GM04503 (cell line): ENCODE measurements around the gene ABHD12B.

Source experiments
- DNase-seq: peaks from one replicate; pipeline ENCODE4 v3.0.0-alpha.2; 2012; ENCODE audit warnings: low read depth

The ABHD12B gene, protein sequence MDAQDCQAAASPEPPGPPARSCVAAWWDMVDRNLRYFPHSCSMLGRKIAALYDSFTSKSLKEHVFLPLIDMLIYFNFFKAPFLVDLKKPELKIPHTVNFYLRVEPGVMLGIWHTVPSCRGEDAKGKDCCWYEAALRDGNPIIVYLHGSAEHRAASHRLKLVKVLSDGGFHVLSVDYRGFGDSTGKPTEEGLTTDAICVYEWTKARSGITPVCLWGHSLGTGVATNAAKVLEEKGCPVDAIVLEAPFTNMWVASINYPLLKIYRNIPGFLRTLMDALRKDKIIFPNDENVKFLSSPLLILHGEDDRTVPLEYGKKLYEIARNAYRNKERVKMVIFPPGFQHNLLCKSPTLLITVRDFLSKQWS

DNA sequence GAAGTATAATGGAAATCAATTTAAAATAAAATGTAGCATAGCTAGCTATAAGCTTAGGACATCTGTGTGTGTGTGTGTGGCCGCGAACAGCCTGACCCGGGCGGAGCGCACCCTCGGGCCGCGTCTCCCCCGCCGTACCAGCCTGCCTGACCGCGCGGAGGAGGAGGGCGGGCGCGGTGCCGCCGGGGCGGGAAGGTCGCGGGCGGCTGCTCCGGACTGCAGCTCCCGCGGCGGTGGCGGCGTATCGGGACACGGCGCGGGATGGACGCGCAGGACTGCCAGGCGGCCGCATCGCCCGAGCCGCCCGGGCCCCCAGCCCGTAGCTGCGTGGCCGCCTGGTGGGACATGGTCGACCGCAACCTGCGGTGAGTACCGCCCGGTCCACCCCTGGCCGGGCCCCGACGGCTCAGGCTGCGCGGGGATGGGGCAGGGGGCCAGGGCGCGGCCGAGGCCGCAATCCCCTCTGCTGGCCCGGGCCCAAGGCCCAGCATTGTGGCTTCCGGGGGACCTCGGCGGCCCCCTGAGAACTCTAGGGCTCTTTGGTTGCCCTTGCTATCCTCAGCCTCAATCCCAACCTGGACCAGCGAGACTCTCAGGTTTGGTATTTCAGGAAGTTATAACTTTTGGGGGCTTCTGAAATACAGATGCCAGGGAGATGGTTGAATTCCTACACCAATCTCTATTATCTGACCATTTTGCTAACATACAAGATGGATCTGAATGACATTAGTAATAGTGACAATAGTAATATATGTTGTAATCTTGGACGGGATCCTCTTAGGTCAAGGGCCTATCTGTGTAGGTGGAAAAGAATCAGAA lies at the start of gene ABHD12B:
Gene ABHD12B (plus strand): TSS at position 140 of the 819 bp plus-strand sequence. CDS start 122 bp downstream, at position 262.
- no peak for DNase-seq

- no peak for DNase-seq
These were observed 49.3 kb upstream of the ABHD12B start for GRCh38 chr14:50822501-50823042.

GRCh38 chr14:50823051-50823761 lies 48.6 kb upstream of the ABHD12B start:
- DNase-seq: no peak

GRCh38 chr14:50823762-50824636 lies 47.9 kb upstream of the ABHD12B start:
- no peak for DNase-seq

GRCh38 chr14:50825307-50825706 lies 46.5 kb upstream of the ABHD12B start:
- no peak for DNase-seq

GRCh38 chr14:50826681-50827080 lies 45.2 kb upstream of the ABHD12B start:
- DNase-seq: no peak

DNA sequence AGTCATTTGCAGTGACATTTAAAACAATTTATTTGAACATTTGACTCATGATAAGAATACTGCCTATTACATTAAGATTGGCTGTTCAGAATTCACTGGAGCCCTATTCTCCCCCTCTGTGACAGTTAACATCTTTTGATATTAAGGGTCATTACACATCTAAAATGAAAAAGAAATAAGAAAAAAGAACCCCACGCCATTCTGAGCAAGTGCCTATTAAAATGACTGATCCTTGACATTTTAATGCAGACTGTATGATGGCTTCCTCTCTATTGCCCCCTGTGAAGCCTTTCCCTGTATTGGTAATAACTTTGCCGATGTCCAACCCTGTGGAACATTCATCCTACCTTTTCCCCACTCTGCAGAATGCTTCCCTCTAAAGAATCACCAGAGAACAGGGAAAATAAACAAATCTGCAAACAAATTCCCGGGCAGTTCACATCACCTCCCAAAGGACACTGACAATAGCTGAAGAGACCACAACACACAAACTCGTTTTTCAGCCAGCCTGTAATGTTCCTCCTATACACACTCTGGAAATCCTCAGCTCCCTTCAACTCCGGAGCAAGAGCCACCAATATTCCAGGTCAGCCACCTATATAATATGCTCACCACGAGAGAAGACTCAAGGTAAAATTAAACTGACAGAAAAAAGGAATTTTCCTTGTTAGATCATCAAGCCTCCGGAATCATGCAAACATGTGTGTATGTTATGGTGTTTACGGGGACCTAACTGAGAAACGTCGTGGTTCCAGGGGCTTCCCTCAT lies 42.9 kb upstream of the ABHD12B start:
- DNase-seq: no peak

- DNase-seq: no peak
These were observed 42.3 kb upstream of the ABHD12B start for GRCh38 chr14:50829489-50830043.

DNA sequence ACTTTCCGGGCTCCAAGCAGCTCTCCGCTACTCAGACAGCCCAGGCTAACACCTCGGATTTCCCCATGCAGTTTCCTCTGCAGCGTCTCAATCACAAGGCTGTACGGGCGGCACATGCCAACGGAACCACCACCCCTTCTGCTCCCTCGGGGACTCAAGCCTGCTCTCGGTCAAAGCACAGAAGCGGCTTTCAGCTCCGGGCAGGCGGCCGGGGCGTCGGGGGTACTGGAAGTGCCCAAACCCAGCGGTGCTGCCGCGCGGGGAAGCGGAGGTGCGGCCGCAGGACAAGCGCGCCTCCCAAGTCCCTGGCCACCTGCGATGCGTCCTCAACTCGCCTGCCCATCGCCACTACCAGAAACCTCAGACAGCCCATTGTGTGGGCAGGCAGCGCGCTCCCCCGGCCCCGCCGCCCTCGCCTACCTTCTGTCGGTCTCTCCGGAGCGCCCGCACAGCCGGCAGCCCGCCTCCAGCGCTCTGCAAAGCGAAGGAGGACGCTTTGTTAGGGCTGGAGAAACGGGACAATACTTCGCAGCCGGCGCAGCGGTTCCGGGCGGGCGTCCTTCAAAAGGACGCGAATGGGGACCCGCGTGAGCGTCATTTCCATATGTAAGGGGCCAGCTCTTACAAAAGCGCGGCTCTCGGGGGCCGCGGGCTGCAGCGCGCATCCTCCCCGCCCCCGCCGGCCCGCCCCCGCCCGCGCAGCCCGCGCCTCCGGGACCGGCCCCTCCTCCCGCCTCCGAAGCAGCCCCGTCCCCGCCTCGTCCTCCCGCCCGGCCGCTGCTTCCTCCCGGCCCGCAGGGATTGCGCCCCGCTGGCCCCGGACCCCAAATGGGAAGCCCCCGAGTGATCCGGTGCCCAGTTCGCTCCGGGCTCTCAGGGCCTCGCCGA lies 41.6 kb upstream of the ABHD12B start:
- no peak for DNase-seq

GRCh38 chr14:50830932-50831725 lies 40.7 kb upstream of the ABHD12B start, which contains the start of gene NIN:
NIN (minus strand) TSS chr14:50831162; CDS start chr14:50822056, 9,106 bp downstream.
- DNase-seq: no peak

- no peak for DNase-seq
These were observed 40.1 kb upstream of the ABHD12B start for GRCh38 chr14:50831726-50832168.

GRCh38 chr14:50832935-50833630 lies 38.8 kb upstream of the ABHD12B start:
- DNase-seq: no peak

GRCh38 chr14:50834802-50835276 lies 37.0 kb upstream of the ABHD12B start:
- no peak for DNase-seq

DNA sequence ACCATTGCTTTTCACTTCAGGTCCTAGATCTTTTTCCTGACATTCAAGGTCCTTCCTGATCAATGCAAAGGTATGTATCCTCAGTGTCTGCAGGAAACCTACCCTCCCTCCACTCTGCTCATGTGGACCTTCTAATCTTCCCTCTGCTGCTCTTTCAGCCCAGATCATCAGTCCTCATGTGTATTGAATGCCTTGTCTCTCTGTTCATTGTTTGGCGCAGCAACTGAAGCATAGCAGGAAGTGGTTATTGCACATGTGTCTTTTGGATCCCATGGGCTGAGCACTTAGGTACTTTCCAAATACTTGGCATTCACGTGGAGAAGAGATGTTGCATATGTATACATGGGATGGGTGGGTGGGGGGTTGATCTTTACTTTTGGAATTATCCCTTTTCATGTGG lies 36.6 kb upstream of the ABHD12B start:
- no peak for DNase-seq

GRCh38 chr14:50836515-50836914 lies 35.3 kb upstream of the ABHD12B start:
- DNase-seq: no peak

DNA sequence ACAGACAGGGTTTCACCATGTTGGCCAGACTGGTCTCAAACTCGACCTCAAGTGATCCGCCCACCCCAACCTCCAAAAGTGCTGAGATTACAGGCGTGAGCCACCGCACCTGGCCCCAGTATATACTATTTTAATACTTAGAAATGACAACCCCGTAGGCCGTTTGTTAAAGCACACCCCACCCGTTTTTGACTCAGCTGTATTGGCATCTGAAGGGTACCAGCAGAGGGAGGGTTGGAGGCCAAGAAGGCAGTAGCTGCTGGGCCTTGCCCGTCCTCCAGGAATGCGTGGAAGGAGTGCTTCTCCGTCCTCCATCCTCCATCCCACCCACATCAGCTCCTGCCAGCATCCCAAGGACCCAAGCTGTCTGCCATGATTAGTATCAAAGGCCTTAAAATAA lies 34.6 kb upstream of the ABHD12B start:
- no peak for DNase-seq

- no peak for DNase-seq
These were observed 33.9 kb upstream of the ABHD12B start for GRCh38 chr14:50837850-50838470.
